ENCODE measurements around the gene KCNN4. TPM values are rescaled to one million over a fixed set of nuclear protein-coding genes. Genes with fewer than 3 reads are reported as not detected.
"Not testable (repeated sequence)": the region's sequence is repeated elsewhere in the genome, so short reads cannot be mapped to it uniquely, and the experiment has no call there.

Gene KCNN4
- total RNA-seq: 1 to 10 TPM in 3 of 4 donors, under 1 TPM in 1; 0.71 to 3.3 (median 1.9) TPM
- 10 to 100 TPM in 1 of 3 donors, 1 to 10 TPM in 2; 3.7 to 48.7 (median 6.0) TPM for polyA plus RNA-seq

DNA sequence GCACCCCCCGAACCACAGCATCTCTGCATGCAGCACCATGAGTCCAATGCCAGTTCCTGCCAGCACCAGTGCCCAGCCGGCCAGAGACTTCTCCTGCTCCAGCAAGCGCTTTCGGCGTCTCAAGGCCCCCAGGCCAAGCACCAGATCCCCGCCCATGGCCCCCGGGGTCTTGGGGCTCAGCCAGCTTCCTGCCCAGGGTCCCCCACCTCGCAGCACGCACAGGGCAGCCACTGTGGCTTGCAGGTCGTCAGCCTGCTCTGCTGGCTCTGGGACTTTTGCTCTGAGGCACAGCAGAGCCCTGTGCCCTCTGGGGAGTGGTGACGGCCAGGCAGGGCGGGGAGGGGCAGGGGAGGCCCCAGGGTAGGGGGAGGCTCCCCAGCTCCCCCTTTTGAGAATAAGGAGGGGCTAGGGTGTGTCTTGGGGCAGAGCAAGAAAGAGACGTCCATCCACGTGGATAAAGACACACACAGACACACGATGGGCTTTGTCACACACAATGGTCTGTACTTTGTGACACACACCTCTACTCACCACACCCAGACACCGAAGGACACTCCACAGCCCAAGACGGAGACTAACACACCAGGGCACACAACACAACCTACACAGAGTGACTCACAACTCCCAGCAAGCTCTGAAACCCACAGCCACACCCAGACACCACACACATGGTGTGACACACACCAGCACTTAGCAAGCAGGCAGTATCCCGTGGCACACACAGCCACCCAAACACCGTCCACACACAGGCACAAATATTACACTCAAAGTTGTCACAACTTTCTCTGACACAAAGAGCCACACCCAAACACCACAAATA is at the start of gene KCNN4:
Gene KCNN4 (minus strand): TSS at position 268 of the 820 bp plus-strand sequence. CDS start 112 bp downstream, at position 156.
- 4 to 13% methylated on average over 19 of the region's 19 CpGs for WGBS, 2 donors
- Histone ChIP-seq H3K9me3 (no peaks in the 10 kb centered on the region), H3K27me3 (peaks cover 2 to 47% (median 21%) of the 10 kb centered on the region in 3 donors), H3K36me3 (no peaks in the 10 kb centered on the region), H3K27ac (peak within 1 kb of the TSS in 1 of 4 donors; percentile 55), H3K4me3 (peak within 1 kb of the TSS in 2 of 4 donors; percentile 3 to 12), H3K4me1 (peaks cover 0 to 13% (median 8%) of the 10 kb centered on the region in 4 donors)
- no peak for DNase-seq
- peak in 1 of 2 donors; percentile 49 for TF ChIP-seq POLR2A (IDR thresholded peaks at IDR 0.05)
- no peak for TF ChIP-seq EP300 (IDR thresholded peaks at IDR 0.05)
- TF ChIP-seq POLR2AphosphoS5 (IDR thresholded peaks at IDR 0.05): peak in 1 of 4 donors; percentile 22
- TF ChIP-seq, protein P1, sequence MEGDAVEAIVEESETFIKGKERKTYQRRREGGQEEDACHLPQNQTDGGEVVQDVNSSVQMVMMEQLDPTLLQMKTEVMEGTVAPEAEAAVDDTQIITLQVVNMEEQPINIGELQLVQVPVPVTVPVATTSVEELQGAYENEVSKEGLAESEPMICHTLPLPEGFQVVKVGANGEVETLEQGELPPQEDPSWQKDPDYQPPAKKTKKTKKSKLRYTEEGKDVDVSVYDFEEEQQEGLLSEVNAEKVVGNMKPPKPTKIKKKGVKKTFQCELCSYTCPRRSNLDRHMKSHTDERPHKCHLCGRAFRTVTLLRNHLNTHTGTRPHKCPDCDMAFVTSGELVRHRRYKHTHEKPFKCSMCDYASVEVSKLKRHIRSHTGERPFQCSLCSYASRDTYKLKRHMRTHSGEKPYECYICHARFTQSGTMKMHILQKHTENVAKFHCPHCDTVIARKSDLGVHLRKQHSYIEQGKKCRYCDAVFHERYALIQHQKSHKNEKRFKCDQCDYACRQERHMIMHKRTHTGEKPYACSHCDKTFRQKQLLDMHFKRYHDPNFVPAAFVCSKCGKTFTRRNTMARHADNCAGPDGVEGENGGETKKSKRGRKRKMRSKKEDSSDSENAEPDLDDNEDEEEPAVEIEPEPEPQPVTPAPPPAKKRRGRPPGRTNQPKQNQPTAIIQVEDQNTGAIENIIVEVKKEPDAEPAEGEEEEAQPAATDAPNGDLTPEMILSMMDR (IDR thresholded peaks at IDR 0.05): no peak
- intact Hi-C loops (cut with DNase I): no loop called here

DNA sequence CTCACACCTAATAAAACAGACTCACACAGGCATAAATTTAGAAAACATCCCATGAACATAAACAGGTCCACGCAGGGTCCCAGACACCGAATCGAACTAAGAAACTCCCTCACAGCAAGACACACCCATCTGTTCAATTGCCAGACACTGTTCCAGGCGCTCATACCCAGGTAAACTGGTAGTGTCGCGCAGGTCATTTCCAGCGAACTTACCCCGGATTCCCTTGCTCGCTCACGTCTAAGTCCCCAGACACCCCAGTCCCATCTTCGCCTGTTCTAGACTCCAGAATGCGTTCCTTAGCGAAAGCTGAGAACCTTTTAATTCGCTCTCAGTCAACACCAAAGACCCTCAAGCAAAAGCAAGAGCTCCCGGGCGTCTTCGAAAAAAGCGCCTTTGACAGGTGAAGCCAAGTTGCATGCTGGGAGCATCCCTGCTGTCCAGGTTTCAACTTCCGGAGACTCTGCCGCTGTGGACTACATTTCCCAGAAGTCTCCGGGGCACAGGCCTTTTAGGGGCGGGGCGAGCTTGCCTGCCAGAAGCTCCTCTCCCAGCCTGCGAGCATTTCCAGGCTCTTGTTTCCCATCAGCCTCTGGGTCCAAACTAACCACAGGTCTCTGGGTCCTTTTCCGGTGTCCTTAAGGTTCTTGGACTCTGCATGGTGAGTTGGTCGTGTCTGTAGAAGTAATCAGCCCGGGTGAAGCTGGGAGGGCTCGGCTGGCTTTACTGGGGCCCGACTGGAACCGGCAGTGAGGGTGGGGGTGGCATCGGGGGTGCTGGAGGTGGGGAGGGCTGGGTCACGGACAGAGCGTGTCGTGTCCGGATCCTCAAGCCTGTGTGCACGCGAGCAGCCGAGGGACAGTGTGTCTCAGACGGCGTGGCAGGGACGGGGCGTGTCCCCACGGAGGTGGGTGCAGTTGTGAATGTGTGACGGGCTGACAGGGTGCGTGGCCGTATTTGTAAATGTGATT is 46.3 kb upstream of the KCNN4 start, which contains the start of gene ZNF283:
Gene ZNF283 (plus strand): TSS at position 535 of the 968 bp plus-strand sequence. CDS start 6,184 bp downstream, outside the sequence.
- intact Hi-C loops (cut with DNase I): no loop called here
- 8 to 13% methylated on average over 46 of the region's 46 CpGs for WGBS, 2 donors
- Histone ChIP-seq H3K4me1 (peaks cover 0 to 14% (median 8%) of the 10 kb centered on the region in 4 donors), H3K27ac (peak within 1 kb of the TSS; percentile 71 to 77 (median 73)), H3K9me3 (no peaks in the 10 kb centered on the region), H3K27me3 (no peaks in the 10 kb centered on the region), H3K36me3 (peaks cover 0 to 40% (median 22%) of the 10 kb centered on the region in 4 donors), H3K4me3 (peak within 1 kb of the TSS; percentile 51 to 71 (median 60))
- peak; percentile 94 for DNase-seq
- TF ChIP-seq, protein P1 (IDR thresholded peaks at IDR 0.05): no peak
- TF ChIP-seq POLR2AphosphoS5 (IDR thresholded peaks at IDR 0.05) (peak; percentile 9 to 73 (median 39)), EP300 (IDR thresholded peaks at IDR 0.05) (no peak)

DNA sequence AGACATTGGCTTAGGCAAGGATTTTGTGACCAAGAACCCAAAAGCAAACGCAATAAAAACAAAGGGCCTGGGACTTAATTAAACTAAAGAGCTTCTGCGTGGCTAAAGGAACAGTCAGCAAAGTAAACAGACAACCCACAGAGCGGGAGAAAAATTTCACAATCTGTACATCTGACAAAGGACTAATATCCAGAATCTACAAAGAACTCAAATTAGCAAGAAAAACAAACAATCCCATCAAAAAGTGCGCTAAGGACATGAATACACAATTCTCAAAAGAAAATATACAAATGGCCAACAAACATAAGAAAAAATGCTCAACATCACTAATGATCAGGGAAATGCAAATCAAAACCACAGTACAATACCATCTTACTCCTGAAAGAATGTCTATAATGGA is 43.8 kb upstream of the KCNN4 start:
- peaks cover 0 to 23% (median 13%) of the 10 kb centered on the region in 4 donors for H3K4me1 ChIP-seq
- H3K4me3 ChIP-seq; H3K27me3 ChIP-seq; H3K9me3 ChIP-seq; intact Hi-C loops (cut with DNase I); H3K27ac ChIP-seq; DNase-seq: not testable (repeated sequence)
- peaks cover 0 to 15% (median 3%) of the 10 kb centered on the region in 4 donors for H3K36me3 ChIP-seq
- WGBS, 2 donors: 55 to 56% methylated on average over 4 of the region's 4 CpGs

DNA sequence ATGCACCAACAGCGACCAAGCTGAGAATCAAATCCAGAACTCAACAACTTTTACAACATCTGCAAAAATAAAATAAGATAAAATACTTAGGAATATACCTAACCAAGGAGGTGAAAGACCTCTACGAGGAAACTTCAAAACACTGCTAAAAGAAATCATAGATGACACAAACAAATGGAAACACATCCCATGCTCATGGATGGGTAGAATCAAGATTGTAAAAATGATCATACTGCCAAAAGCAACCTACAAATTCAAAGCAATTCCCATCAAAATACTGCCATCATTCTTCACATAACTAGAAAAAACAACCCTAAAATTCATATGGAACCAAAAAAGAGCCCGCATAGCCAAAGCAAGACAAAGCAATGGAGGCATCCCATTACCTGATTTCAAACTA is 43.1 kb upstream of the KCNN4 start:
- H3K4me3 ChIP-seq; intact Hi-C loops (cut with DNase I); H3K27ac ChIP-seq; H3K9me3 ChIP-seq; H3K36me3 ChIP-seq; H3K27me3 ChIP-seq; DNase-seq: not testable (repeated sequence)
- WGBS, 2 donors: 81 to 89% methylated on average over 3 of the region's 3 CpGs
- H3K4me1 ChIP-seq: peaks cover 0 to 23% (median 13%) of the 10 kb centered on the region in 4 donors

DNA sequence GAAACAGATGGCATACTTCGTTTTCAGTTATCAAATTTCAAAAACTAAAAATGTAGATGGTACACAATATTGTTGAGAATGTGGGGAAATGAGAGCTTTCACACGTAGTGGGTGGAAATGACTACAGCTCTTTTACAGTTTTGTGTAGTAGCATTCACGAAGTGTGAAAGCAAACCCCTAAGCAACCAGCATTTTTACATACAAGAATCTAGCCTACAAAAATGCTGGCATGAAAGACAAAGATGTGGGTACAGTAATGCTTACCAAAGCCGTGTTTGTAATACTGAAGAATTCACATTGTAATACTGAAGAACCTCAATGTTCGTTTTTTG is 40.1 kb upstream of the KCNN4 start:
- Histone ChIP-seq H3K27ac (no peak overlapping the region), H3K36me3 (no peaks in the 10 kb centered on the region), H3K4me3 (peak overlapping the region; percentile 21 to 49 (median 46)), H3K27me3 (peaks cover 0 to 7% (median 4%) of the 10 kb centered on the region in 3 donors), H3K9me3 (no peaks in the 10 kb centered on the region), H3K4me1 (peaks cover 0 to 9% (median 5%) of the 10 kb centered on the region in 4 donors)
- TF ChIP-seq, protein P1 (IDR thresholded peaks at IDR 0.05): no peak
- TF ChIP-seq POLR2A (IDR thresholded peaks at IDR 0.05) (no peak), POLR2AphosphoS5 (IDR thresholded peaks at IDR 0.05) (no peak), EP300 (IDR thresholded peaks at IDR 0.05) (no peak)
- intact Hi-C loops (cut with DNase I): no loop called here
- DNase-seq: no peak
- WGBS, 2 donors: 28 to 32% methylated on average over 5 of the region's 5 CpGs

Measured in sigmoid colon (tissue), 7 donors.